PC-3 (cell line): ENCODE results near the gene LMBR1. TPM values are rescaled to one million over a fixed set of nuclear protein-coding genes. Genes with fewer than 3 reads are reported as not detected.

Experiments used
- ATAC-seq: fragments of 200-7000 bp; cut with Tn5 transposase; 2 replicates; pipeline ENCODE4 v1.9.1; 2020; ENCODE audit warnings: mild to moderate bottlenecking, moderate library complexity
- BruUV-seq: library from RNA; stranded (reverse); fragments of 400-500 nt; replicated peaks from 2 replicates; lab custom pipeline; 2021; lab: Mats Ljungman, UMichigan
- CTCF ChIA-PET: fragments of 300-600 bp; sonication (Branson Sonifier 250); formaldehyde crosslinking; loops from one replicate; lab custom pipeline; 2022; ENCODE audit warnings: antibody characterized with exemption; lab: Charles Lee
- POLR2A ChIA-PET: fragments of 300-600 bp; sonication (Branson Sonifier 250); formaldehyde crosslinking; loops from one replicate; lab custom pipeline; 2022; ENCODE audit warnings: antibody characterized with exemption; ENCODE audit not compliant: unreplicated experiment; lab: Charles Lee
- DNase-seq: peaks from one replicate; pipeline ENCODE4 v3.0.0-alpha.2; 2015
- H2AFZ ChIP-seq: fragments of 300-600 bp; sonication (generic); 2 replicates; pipeline ENCODE4 v1.6.0; 2016; ENCODE audit warnings: antibody characterized with exemption, low read length
- H3F3A ChIP-seq: fragments of 300-600 bp; sonication (generic); one replicate; pipeline ENCODE4 v1.6.0; 2017; ENCODE audit warnings: antibody characterized with exemption, low read length, control low read depth, mild to moderate bottlenecking; ENCODE audit not compliant: unreplicated experiment
- H3K27ac ChIP-seq: fragments of 300-600 bp; sonication (generic); 2 replicates; pipeline ENCODE4 v1.5.1; 2016; ENCODE audit warnings: mild to moderate bottlenecking, low read length
- H3K27me3 ChIP-seq: fragments of 300-600 bp; sonication (generic); 2 replicates; pipeline ENCODE4 v1.6.1; 2016; ENCODE audit warnings: low read length, mixed read lengths
- H3K36me3 ChIP-seq: fragments of 300-600 bp; sonication (generic); 2 replicates; pipeline ENCODE4 v1.6.1; 2016; ENCODE audit warnings: low read depth, mixed run types, low read length, mixed read lengths
- H3K4me1 ChIP-seq: fragments of 300-600 bp; sonication (generic); 2 replicates; pipeline ENCODE4 v1.5.1; 2016; ENCODE audit warnings: low read length; ENCODE audit not compliant: insufficient read depth
- H3K4me2 ChIP-seq: fragments of 300-600 bp; sonication (generic); 2 replicates; pipeline ENCODE4 v1.6.0; 2016; ENCODE audit warnings: low read length
- H3K4me3 ChIP-seq: fragments of 300-600 bp; sonication (generic); 2 replicates; pipeline ENCODE4 v1.5.1; 2016; ENCODE audit warnings: mild to moderate bottlenecking, low read length, mixed read lengths
- H3K79me2 ChIP-seq: fragments of 300-600 bp; sonication (generic); 2 replicates; pipeline ENCODE4 v1.6.1; 2017; ENCODE audit warnings: low read length, mixed read lengths
- H3K9ac ChIP-seq: fragments of 300-600 bp; sonication (generic); 2 replicates; pipeline ENCODE4 v1.6.0; 2016; ENCODE audit warnings: mild to moderate bottlenecking, low read length
- H3K9me2 ChIP-seq: fragments of 300-600 bp; sonication (generic); replicated peaks from 2 replicates; pipeline ENCODE4 v1.6.1; 2016; ENCODE audit warnings: mixed run types, low read length, mixed read lengths
- H3K9me3 ChIP-seq: fragments of 300-600 bp; sonication (generic); 2 replicates; pipeline ENCODE4 v1.6.1; 2016; ENCODE audit warnings: low read length, mixed read lengths
- H4K20me1 ChIP-seq: fragments of 300-600 bp; sonication (generic); 2 replicates; pipeline ENCODE4 v1.6.1; 2016; ENCODE audit warnings: low read length, mixed read lengths
- EZH2 ChIP-seq: fragments of 300-600 bp; sonication (generic); IDR thresholded peaks from one replicate; pipeline ENCODE4 v1.6.1; 2017; ENCODE audit warnings: antibody characterized with exemption, mild to moderate bottlenecking, low read length; ENCODE audit not compliant: unreplicated experiment
- EZH2phosphoT487 ChIP-seq: fragments of 300-600 bp; sonication (generic); IDR thresholded peaks from 2 replicates; pipeline ENCODE4 v1.6.1; 2018; ENCODE audit warnings: mild to moderate bottlenecking, antibody characterized with exemption, low read length, borderline replicate concordance
- intact Hi-C: fragments of 100-400 bp; cut with micrococcal nuclease; formaldehyde crosslinking; loops from 2 replicates; pipeline ENCODE4 v1.9.0; 2023
- total RNA-seq: library from RNA; depleted of rRNA; stranded (reverse); fragments of >200 nt; gene quantifications from 2 replicates; pipeline ENCODE4 v1.2.3, GENCODE V29; 2014
- TF ChIP-seq, protein P1 (sequence below): fragments of 300-600 bp; sonication (generic); conservative IDR thresholded peaks from 2 replicates; pipeline ENCODE4 v1.5.1; 2017; ENCODE audit warnings: antibody characterized with exemption, low read depth, mild to moderate bottlenecking, low read length

Gene LMBR1
- total RNA-seq, 1 experiment from 2014 or later = 61.7 TPM

- Histone ChIP-seq H3K36me3 (no peaks in the 10 kb centered on the region), H3K9me3 (no peaks in the 10 kb centered on the region), H3K9me2 (no peaks in the 10 kb centered on the region), H3F3A (no peaks in the 10 kb centered on the region), H3K27ac (no peak overlapping the region), H3K9ac (no peak overlapping the region), H4K20me1 (peaks cover under 1% of the 10 kb centered on the region; the same call in 1 of the 2 replicates), H3K79me2 (no peaks in the 10 kb centered on the region), H3K4me3 (no peak overlapping the region), H2AFZ (no peak overlapping the region), H3K4me1 (peaks cover 10% of the 10 kb centered on the region; the same call in 1 of the 2 replicates), H3K4me2 (no peak overlapping the region), H3K27me3 (no peaks in the 10 kb centered on the region)
- DNase-seq = no peak
- TF ChIP-seq EZH2phosphoT487 = no peak
- TF ChIP-seq EZH2 = no peak
- TF ChIP-seq, protein P1, sequence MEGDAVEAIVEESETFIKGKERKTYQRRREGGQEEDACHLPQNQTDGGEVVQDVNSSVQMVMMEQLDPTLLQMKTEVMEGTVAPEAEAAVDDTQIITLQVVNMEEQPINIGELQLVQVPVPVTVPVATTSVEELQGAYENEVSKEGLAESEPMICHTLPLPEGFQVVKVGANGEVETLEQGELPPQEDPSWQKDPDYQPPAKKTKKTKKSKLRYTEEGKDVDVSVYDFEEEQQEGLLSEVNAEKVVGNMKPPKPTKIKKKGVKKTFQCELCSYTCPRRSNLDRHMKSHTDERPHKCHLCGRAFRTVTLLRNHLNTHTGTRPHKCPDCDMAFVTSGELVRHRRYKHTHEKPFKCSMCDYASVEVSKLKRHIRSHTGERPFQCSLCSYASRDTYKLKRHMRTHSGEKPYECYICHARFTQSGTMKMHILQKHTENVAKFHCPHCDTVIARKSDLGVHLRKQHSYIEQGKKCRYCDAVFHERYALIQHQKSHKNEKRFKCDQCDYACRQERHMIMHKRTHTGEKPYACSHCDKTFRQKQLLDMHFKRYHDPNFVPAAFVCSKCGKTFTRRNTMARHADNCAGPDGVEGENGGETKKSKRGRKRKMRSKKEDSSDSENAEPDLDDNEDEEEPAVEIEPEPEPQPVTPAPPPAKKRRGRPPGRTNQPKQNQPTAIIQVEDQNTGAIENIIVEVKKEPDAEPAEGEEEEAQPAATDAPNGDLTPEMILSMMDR = no peak
- intact Hi-C loops = no loop called here
- no peak for ATAC-seq
- POLR2A ChIA-PET = no interaction called here
- BruUV-seq = no TSS peak
- CTCF ChIA-PET = no interaction called here
Measured at GRCh38 chr7:156772725-156773124, 120.3 kb downstream of the LMBR1 start.

DNA sequence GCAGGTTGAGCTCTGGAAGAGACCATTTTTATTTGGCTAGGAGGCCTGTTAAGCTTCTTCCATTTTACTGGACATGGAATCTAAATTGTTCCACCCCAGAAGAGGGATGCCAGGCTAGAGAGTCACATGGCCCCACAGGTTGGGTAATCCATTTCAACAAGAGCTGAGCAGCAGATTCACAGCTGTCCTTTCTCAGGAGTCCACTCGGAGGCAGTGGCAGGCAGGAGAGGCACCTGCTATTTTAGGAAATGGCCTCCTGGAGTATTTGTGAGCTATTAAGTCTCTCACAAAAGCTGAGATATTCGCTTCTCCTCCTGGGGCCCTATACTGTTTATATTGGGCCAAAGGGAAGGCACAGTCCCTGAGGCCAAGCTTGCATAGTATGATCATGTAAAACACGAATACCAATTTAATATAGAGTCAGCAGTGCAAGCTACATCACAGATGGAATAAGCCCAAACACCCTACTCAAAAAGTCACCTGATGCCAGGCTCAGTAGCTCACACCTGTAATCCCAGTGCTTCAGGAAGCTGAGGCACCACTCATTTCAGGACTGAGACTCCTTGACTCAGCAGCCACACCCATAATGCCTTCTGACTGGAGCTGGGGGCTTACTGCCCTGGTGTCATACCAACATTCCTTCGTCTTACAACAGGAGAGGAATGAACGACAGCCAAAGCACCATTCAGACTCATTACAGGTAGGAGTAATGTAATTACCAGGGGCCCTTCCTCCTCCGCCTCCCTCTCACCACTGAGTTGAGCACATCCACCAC, 124.1 kb downstream of the LMBR1 start:
- Histone ChIP-seq H3K36me3 (no peaks in the 10 kb centered on the region), H2AFZ (no peak overlapping the region), H3K79me2 (no peaks in the 10 kb centered on the region), H3K4me3 (no peak overlapping the region), H3K27me3 (no peaks in the 10 kb centered on the region), H3K4me1 (peaks cover 6% of the 10 kb centered on the region; the same call in 1 of the 2 replicates), H3F3A (no peaks in the 10 kb centered on the region), H3K4me2 (no peak overlapping the region), H3K9me3 (no peaks in the 10 kb centered on the region), H3K27ac (no peak overlapping the region), H3K9me2 (no peaks in the 10 kb centered on the region), H4K20me1 (no peaks in the 10 kb centered on the region; the same call in 1 of the 2 replicates), H3K9ac (no peak overlapping the region)
- TF ChIP-seq EZH2phosphoT487 (no peak), EZH2 (no peak)
- TF ChIP-seq, protein P1 = no peak
- DNase-seq = peak; percentile 32
- CTCF ChIA-PET = no interaction called here
- ATAC-seq = peak; percentile 37; the same call in 1 of the 2 replicates
- no TSS peak for BruUV-seq
- POLR2A ChIA-PET = no interaction called here
- intact Hi-C loops = no loop called here

- H3K4me1 ChIP-seq = peaks cover 6% of the 10 kb centered on the region; the same call in 1 of the 2 replicates
- H3K27me3 ChIP-seq = no peaks in the 10 kb centered on the region
- H3K79me2 ChIP-seq = no peaks in the 10 kb centered on the region
- CTCF ChIA-PET = no interaction called here
- ATAC-seq (no peak), DNase-seq (no peak)
- no peak overlapping the region for H2AFZ ChIP-seq
- POLR2A ChIA-PET = no interaction called here
- no peak overlapping the region for H3K4me2 ChIP-seq
- intact Hi-C loops = no loop called here
- no peaks in the 10 kb centered on the region for H3K9me2 ChIP-seq
- no peaks in the 10 kb centered on the region for H3K9me3 ChIP-seq
- H3K27ac ChIP-seq = no peak overlapping the region
- no peaks in the 10 kb centered on the region; the same call in 1 of the 2 replicates for H4K20me1 ChIP-seq
- no peak for TF ChIP-seq EZH2
- TF ChIP-seq, protein P1 = no peak
- H3K9ac ChIP-seq = no peak overlapping the region
- BruUV-seq = no TSS peak
- no peak overlapping the region for H3K4me3 ChIP-seq
- H3K36me3 ChIP-seq = no peaks in the 10 kb centered on the region
- H3F3A ChIP-seq = no peaks in the 10 kb centered on the region
Measured at GRCh38 chr7:156766666-156767065, 126.3 kb downstream of the LMBR1 start.
